HCT116 (cell line): ENCODE measurements around the gene SLC16A10. TPM values are rescaled to one million over a fixed set of nuclear protein-coding genes. Genes with fewer than 3 reads are reported as not detected.

ENCODE experiments used
- ATAC-seq: fragments of 200-7000 bp; cut with Tn5 transposase; 2 replicates; pipeline ENCODE4 v1.9.1; 2020; ENCODE audit warnings: mild to moderate bottlenecking, moderate library complexity
- BruUV-seq: library from RNA; stranded (reverse); fragments of 400-500 nt; replicated peaks from 2 replicates; lab custom pipeline; 2021; lab: Mats Ljungman, UMichigan
- CTCF ChIA-PET: fragments of 300-600 bp; sonication (Branson Sonifier 250); formaldehyde crosslinking; loops from one replicate; lab custom pipeline; 2021; ENCODE audit warnings: antibody characterized with exemption; lab: Charles Lee
- POLR2A ChIA-PET: fragments of 300-600, 350-600 bp; sonication (Branson Sonifier 250); formaldehyde crosslinking; loops from one replicate; lab custom pipeline; 2021; ENCODE audit warnings: antibody characterized with exemption; lab: Charles Lee
- RAD21 ChIA-PET, 2 experiments: fragments of 300-600 bp; sonication (Branson Sonifier 250); formaldehyde crosslinking; loops; one replicate each; lab custom pipeline; 2023; ENCODE audit warnings: low total read pairs in 2 of 2; ENCODE audit not compliant: uncharacterized antibody in 2 of 2, unreplicated experiment in 2 of 2, low non-redundant PET in 1 of 2; lab: Charles Lee
- DNase-seq: peaks from one replicate; pipeline ENCODE4 v3.0.0-alpha.2; 2010; ENCODE audit warnings: low read depth, low spot score
- H2AFZ ChIP-seq: fragments of 200-600 bp; shearing (Covaris generic), sonication (generic); 2 replicates; pipeline ENCODE4 v1.6.1; 2017; ENCODE audit warnings: low read depth, mixed run types, mixed read lengths, antibody characterized with exemption, low read length; ENCODE audit not compliant: poor library complexity, severe bottlenecking
- H3K27ac ChIP-seq: 2 replicates; pipeline ENCODE4 v1.5.1; 2012; ENCODE audit warnings: low read depth, low read length
- H3K27me3 ChIP-seq: fragments of 200-600 bp; sonication (generic); 2 replicates; pipeline ENCODE4 v1.6.1; 2016; ENCODE audit warnings: mixed run types, low read length, mixed read lengths; ENCODE audit not compliant: insufficient read depth
- H3K36me3 ChIP-seq, 2 experiments: fragments of 200-500 bp in 1 of 2; fragments of 200-600 bp in 1 of 2; sonication (Bioruptor generic) in 1 of 2; sonication (generic) in 1 of 2; 2 replicates each; pipeline versions ENCODE4 v1.5.1 to v1.6.1; 2014 to 2016; ENCODE audit warnings: low read length in 2 of 2, inconsistent platforms in 1 of 2, mixed read lengths in 1 of 2, mixed run types in 1 of 2; ENCODE audit not compliant: insufficient read depth in 2 of 2, control insufficient read depth in 1 of 2
- H3K4me1 ChIP-seq, 2 experiments: fragments of 200-600 bp in 1 of 2; sonication (generic) in 1 of 2; 2 replicates each; pipeline versions ENCODE4 v1.5.1 to v1.6.1; 2012 to 2017; ENCODE audit warnings: low read length in 2 of 2, inconsistent platforms in 1 of 2, mild to moderate bottlenecking in 1 of 2, mixed read lengths in 1 of 2, mixed run types in 1 of 2, moderate library complexity in 1 of 2; ENCODE audit not compliant: insufficient read depth in 2 of 2, control insufficient read depth in 1 of 2
- H3K4me2 ChIP-seq: fragments of 200-600 bp; sonication (generic); 2 replicates; pipeline ENCODE4 v1.6.1; 2017; ENCODE audit warnings: mixed run types, low read length, mixed read lengths
- H3K4me3 ChIP-seq, 2 experiments: fragments of 200-600 bp in 1 of 2; sonication (generic) in 1 of 2; replicated peaks in 1 of 2; 2 replicates each; pipeline ENCODE4 v1.5.1; 2011 to 2016; ENCODE audit warnings: low read length in 2 of 2, control low read depth in 1 of 2, low read depth in 1 of 2, mild to moderate bottlenecking in 1 of 2, mixed read lengths in 1 of 2, mixed run types in 1 of 2
- H3K79me2 ChIP-seq: fragments of 200-600 bp; sonication (generic); 2 replicates; pipeline ENCODE4 v1.6.1; 2017; ENCODE audit warnings: mild to moderate bottlenecking, mixed run types, low read length, moderate library complexity, mixed read lengths; ENCODE audit not compliant: insufficient read depth
- H3K9ac ChIP-seq: fragments of 200-600 bp; sonication (generic); 2 replicates; pipeline ENCODE4 v1.6.1; 2016; ENCODE audit warnings: low read length, mixed read lengths
- H3K9me2 ChIP-seq: fragments of 200-600 bp; sonication (generic), shearing (Covaris generic); 2 replicates; pipeline ENCODE4 v1.6.1; 2017; ENCODE audit warnings: mixed run types, mild to moderate bottlenecking, moderate library complexity; ENCODE audit not compliant: insufficient read depth
- H3K9me3 ChIP-seq, 2 experiments: fragments of 200-500 bp in 1 of 2; fragments of 200-600 bp in 1 of 2; sonication (Bioruptor generic) in 1 of 2; sonication (generic) in 1 of 2; 2 replicates each; pipeline ENCODE4 v1.6.1; 2014 to 2017; ENCODE audit warnings: low read length in 2 of 2, mixed read lengths in 2 of 2, inconsistent platforms in 1 of 2, low read depth in 1 of 2, mild to moderate bottlenecking in 1 of 2, mixed run types in 1 of 2, moderate library complexity in 1 of 2; ENCODE audit not compliant: control insufficient read depth in 1 of 2, insufficient read depth in 1 of 2
- H4K20me1 ChIP-seq: fragments of 200-600 bp; sonication (generic), shearing (Covaris generic); 2 replicates; pipeline ENCODE4 v1.6.1; 2017; ENCODE audit warnings: mixed run types, mild to moderate bottlenecking, moderate library complexity; ENCODE audit not compliant: insufficient read depth
- CBX3 ChIP-seq: IDR thresholded peaks from 2 replicates; pipeline ENCODE4 v1.6.1; 2012; ENCODE audit warnings: low read depth
- CEBPB ChIP-seq: IDR thresholded peaks from 2 replicates; pipeline ENCODE4 v1.6.1; 2012; ENCODE audit warnings: low read depth
- CTCF ChIP-seq, 3 experiments: fragments of 200-600 bp in 1 of 3; sonication (generic) in 1 of 3; IDR thresholded peaks in 2 of 3; conservative IDR thresholded peaks in 1 of 3; 2 replicates each; pipeline ENCODE4 v1.5.1; 2012 to 2017; ENCODE audit warnings: low read depth in 2 of 3, low read length in 2 of 3, antibody characterized with exemption in 1 of 3, borderline replicate concordance in 1 of 3, control low read depth in 1 of 3, mild to moderate bottlenecking in 1 of 3, mixed read lengths in 1 of 3, mixed run types in 1 of 3, moderate library complexity in 1 of 3; ENCODE audit not compliant: insufficient read depth in 1 of 3
- EGR1 ChIP-seq: IDR thresholded peaks from 2 replicates; pipeline ENCODE4 v1.6.1; 2012; ENCODE audit warnings: low read depth
- ELF1 ChIP-seq: IDR thresholded peaks from 2 replicates; pipeline ENCODE4 v1.6.1; 2012; ENCODE audit warnings: low read depth, borderline replicate concordance
- EZH2 ChIP-seq: fragments of 200-600 bp; sonication (generic); IDR thresholded peaks from 2 replicates; pipeline ENCODE4 v1.6.1; 2017; ENCODE audit warnings: antibody characterized with exemption, mixed run types
- FOSL1 ChIP-seq: IDR thresholded peaks from 2 replicates; pipeline ENCODE4 v1.6.1; 2012; ENCODE audit warnings: low read depth
- JUND ChIP-seq: IDR thresholded peaks from 2 replicates; pipeline ENCODE4 v1.6.1; 2012
- MAX ChIP-seq: IDR thresholded peaks from 2 replicates; pipeline ENCODE4 v1.6.1; 2012
- POLR2AphosphoS5 ChIP-seq: IDR thresholded peaks from 2 replicates; pipeline ENCODE4 v1.6.1; 2011; ENCODE audit warnings: mild to moderate bottlenecking, low read depth, low read length, moderate library complexity
- REST ChIP-seq: IDR thresholded peaks from 2 replicates; pipeline ENCODE4 v1.6.1; 2012; ENCODE audit warnings: low read depth
- SP1 ChIP-seq: IDR thresholded peaks from 2 replicates; pipeline ENCODE4 v1.6.1; 2012; ENCODE audit warnings: low read depth
- YY1 ChIP-seq: IDR thresholded peaks from 2 replicates; pipeline ENCODE4 v1.6.1; 2011; ENCODE audit warnings: low read length, low read depth, moderate library complexity, mild to moderate bottlenecking; ENCODE audit not compliant: insufficient replicate concordance; ENCODE audit errors: extremely low read depth
- ZNF274 ChIP-seq: fragments of 200-500 bp; sonication (Bioruptor generic); IDR thresholded peaks from 2 replicates; pipeline ENCODE4 v1.6.1; 2014; ENCODE audit warnings: mild to moderate bottlenecking, low read depth, low read length, inconsistent platforms
- intact Hi-C: fragments of 100-400 bp; cut with micrococcal nuclease; formaldehyde crosslinking; loops from 2 replicates; pipeline ENCODE4 v1.10.0; 2022
- total RNA-seq: library from RNA; stranded (reverse); gene quantifications from one replicate; pipeline ENCODE4 v1.2.1, GENCODE V29; 2021; ENCODE audit not compliant: unreplicated experiment

SLC16A10 gene
- total RNA-seq, 1 experiment from 2014 or later = 8.3 TPM

- no TSS peak for BruUV-seq
- no peak for ATAC-seq
- DNase-seq = no peak
- Histone ChIP-seq H3K4me2 (no peak overlapping the region), H3K9me2 (no peaks in the 10 kb centered on the region), H4K20me1 (no peaks in the 10 kb centered on the region), H3K27me3 (no peaks in the 10 kb centered on the region), H3K79me2 (peaks cover 3% of the 10 kb centered on the region; the same call in 1 of the 2 replicates), H3K36me3 (peaks cover 7 to 17% of the 10 kb centered on the region in 2 experiments; a peak in 3 of 4 replicates), H3K27ac (no peak overlapping the region), H2AFZ (no peak overlapping the region), H3K9me3 (peaks cover 0 to 7% of the 10 kb centered on the region in 2 experiments; a peak in 2 of 4 replicates), H3K9ac (no peak overlapping the region), H3K4me1 (no peaks in the 10 kb centered on the region), H3K4me3 (no peak overlapping the region)
- intact Hi-C loops = no loop called here
- ChIA-PET POLR2A (no interaction called here), CTCF (no interaction called here), RAD21 (interaction anchor here in 1 of 2 experiments (0.6 kb wide), 1 partner anchor 22 kb away, joined by 3 read pairs; no protein-coding TSS in a partner anchor)
- no peak for TF ChIP-seq POLR2AphosphoS5
- TF ChIP-seq MAX = no peak
- TF ChIP-seq ZNF274 = no peak
- no peak for TF ChIP-seq JUND
- no peak for TF ChIP-seq ELF1
- no peak for TF ChIP-seq EGR1
These were observed 187.4 kb downstream of the SLC16A10 start for GRCh38 chr6:111274593-111275217.

DNA sequence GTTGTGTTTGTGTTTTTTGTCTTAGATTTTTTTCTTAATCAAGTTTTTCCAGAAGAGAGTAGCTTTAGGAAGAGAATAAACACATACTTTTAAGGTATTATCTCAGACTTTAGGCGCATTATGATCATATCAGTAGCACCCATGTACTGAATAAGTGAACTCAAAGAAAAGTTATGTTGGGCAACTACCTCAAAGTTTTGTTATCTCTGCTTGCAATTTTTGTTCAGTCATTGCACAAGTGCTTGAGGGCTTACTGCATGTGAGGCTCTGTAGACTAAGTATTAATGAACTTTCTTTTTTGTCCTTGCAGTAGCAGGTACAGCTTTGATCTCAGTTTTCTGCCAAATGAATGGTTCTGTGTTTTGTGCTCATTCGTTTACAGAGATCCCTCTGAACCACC, 189.0 kb downstream of the SLC16A10 start:
- intact Hi-C loops = no loop called here
- no peaks in the 10 kb centered on the region for H3K9me2 ChIP-seq
- H3K4me3 ChIP-seq = no peak overlapping the region
- CTCF ChIA-PET = no interaction called here
- no peak overlapping the region for H2AFZ ChIP-seq
- no peak for TF ChIP-seq EZH2
- no peak for TF ChIP-seq CTCF (IDR thresholded peaks at IDR 0.05 in 2 of 3, conservative IDR thresholded peaks at IDR 0.05 in 1 of 3; ENCODE audit: borderline replicate concordance in 1 of 3, insufficient read depth in 1 of 3, low read depth in 2 of 3, low read length in 2 of 3)
- no peak for TF ChIP-seq YY1
- no peak for TF ChIP-seq ZNF274
- no peak for TF ChIP-seq MAX
- no peak for TF ChIP-seq CEBPB
- TF ChIP-seq POLR2AphosphoS5 = no peak
- no peak for TF ChIP-seq SP1
- TF ChIP-seq CBX3 = no peak
- no peak for TF ChIP-seq FOSL1
- no peak for TF ChIP-seq REST
- TF ChIP-seq, all 23 proteins: peak for 0
- Histone ChIP-seq H3K9me3 (peaks cover 0 to 7% of the 10 kb centered on the region in 2 experiments; a peak in 2 of 4 replicates), H3K4me1 (no peaks in the 10 kb centered on the region), H3K27me3 (no peaks in the 10 kb centered on the region), H3K79me2 (peaks cover 3% of the 10 kb centered on the region; the same call in 1 of the 2 replicates), H3K4me2 (no peak overlapping the region), H3K36me3 (peaks cover 7 to 13% of the 10 kb centered on the region in 2 experiments; a peak in 3 of 4 replicates), H3K9ac (no peak overlapping the region), H4K20me1 (no peaks in the 10 kb centered on the region), H3K27ac (no peak overlapping the region)
- RAD21 ChIA-PET = no interaction called here
- ATAC-seq (no peak), DNase-seq (no peak)
- no TSS peak for BruUV-seq
- POLR2A ChIA-PET = no interaction called here
